B cell (primary cell): Measurements from ENCODE around the gene PTPN14. TPM values are rescaled to one million over a fixed set of nuclear protein-coding genes. Genes with fewer than 3 reads are reported as not detected.
"Not testable (repeated sequence)": the region's sequence is repeated elsewhere in the genome, so short reads cannot be mapped to it uniquely, and the experiment has no call there.

Source experiments
- ATAC-seq: fragments of 200-7000 bp; cut with Tn5 transposase; one replicate; pipeline ENCODE4 v1.10.0; 2021; ENCODE audit warnings: low read depth, mild to moderate bottlenecking, moderate number of reproducible peaks, moderate library complexity
- CTCF ChIA-PET: fragments of 350-600 bp; sonication (Branson Sonifier 250); formaldehyde crosslinking; loops from one replicate; lab custom pipeline; 2021; ENCODE audit warnings: antibody characterized with exemption, inconsistent platforms; lab: Charles Lee
- POLR2A ChIA-PET: fragments of 350-600 bp; sonication (Branson Sonifier 250); formaldehyde crosslinking; loops from one replicate; lab custom pipeline; 2021; ENCODE audit warnings: antibody characterized with exemption; lab: Charles Lee
- DNase-seq: peaks from one replicate; pipeline ENCODE4 v3.0.0; 2013
- H2AFZ ChIP-seq: 2 replicates; pipeline ENCODE4 v1.6.1; 2012; ENCODE audit warnings: mild to moderate bottlenecking, low read depth, low read length; ENCODE audit not compliant: insufficient read depth, poor library complexity, severe bottlenecking
- H3K27ac ChIP-seq, 2 donors: 1 replicate in 1 of 2; 2 replicates in 1 of 2; pipeline ENCODE4 v1.5.1; 2012 to 2013; ENCODE audit warnings: low read length in 2 of 2, mild to moderate bottlenecking in 2 of 2, moderate library complexity in 1 of 2
- H3K27me3 ChIP-seq, 4 experiments: fragments of 200-600 bp in 1 of 4; sonication (generic) in 1 of 4; replicated peaks in 1 of 4; 1 replicate in 2 of 4; 2 replicates in 2 of 4; pipeline versions ENCODE4 v1.6.1 to v1.7.0; 2013 to 2016; ENCODE audit warnings: low read length in 3 of 4, mild to moderate bottlenecking in 2 of 4, mixed read lengths in 1 of 4, moderate library complexity in 1 of 4; ENCODE audit not compliant: insufficient read depth in 4 of 4, control insufficient read depth in 3 of 4; ENCODE audit errors: control extremely low read depth in 1 of 4
- H3K36me3 ChIP-seq, 2 experiments: replicated peaks in 1 of 2; 1 replicate in 1 of 2; 2 replicates in 1 of 2; pipeline versions ENCODE4 v1.6.1 to v1.7.1; 2013; ENCODE audit warnings: low read length in 1 of 2; ENCODE audit not compliant: insufficient read depth in 2 of 2, control insufficient read depth in 1 of 2; ENCODE audit errors: control extremely low read depth in 1 of 2, extremely low read depth in 1 of 2
- H3K4me1 ChIP-seq, 2 donors: fragments of 200-600 bp in 1 of 2; sonication (generic) in 1 of 2; 1 replicate in 1 of 2; 2 replicates in 1 of 2; pipeline versions ENCODE4 v1.5.1 to v1.6.1; 2013 to 2017; ENCODE audit warnings: low read length in 2 of 2; ENCODE audit not compliant: control insufficient read depth in 2 of 2, insufficient read depth in 2 of 2
- H3K4me2 ChIP-seq: replicated peaks from 2 replicates; pipeline ENCODE3; 2012; ENCODE audit warnings: mild to moderate bottlenecking, low read depth, low read length; ENCODE audit not compliant: poor library complexity, severe bottlenecking
- H3K4me3 ChIP-seq, 5 experiments: fragments of 200-600 bp in 1 of 5; sonication (generic) in 1 of 5; 1 replicate in 3 of 5; 2 replicates in 2 of 5; pipeline versions ENCODE4 v1.5.1 to v1.7.0; 2011 to 2016; ENCODE audit warnings: low read length in 4 of 5, mild to moderate bottlenecking in 4 of 5, low read depth in 2 of 5, control low read depth in 1 of 5, moderate library complexity in 1 of 5; ENCODE audit not compliant: insufficient read depth in 1 of 5; ENCODE audit errors: control extremely low read depth in 1 of 5, extremely low read depth in 1 of 5
- H3K79me2 ChIP-seq: fragments of 200-600 bp; sonication (generic); one replicate; pipeline ENCODE4 v1.6.0; 2016; ENCODE audit warnings: low read length; ENCODE audit not compliant: control insufficient read depth, insufficient read depth
- H3K9ac ChIP-seq: fragments of 200-600 bp; sonication (generic); 2 replicates; pipeline ENCODE4 v1.6.1; 2017; ENCODE audit warnings: mild to moderate bottlenecking, low read length, moderate library complexity
- H3K9me3 ChIP-seq, 3 donors: one replicate each; pipeline versions ENCODE4 v1.6.1 to v1.7.1; 2013; ENCODE audit warnings: low read length in 2 of 3; ENCODE audit not compliant: control insufficient read depth in 2 of 3, insufficient read depth in 1 of 3; ENCODE audit errors: control extremely low read depth in 1 of 3
- H4K20me1 ChIP-seq: 2 replicates; pipeline ENCODE4 v1.6.0; 2012; ENCODE audit warnings: mild to moderate bottlenecking, low read length; ENCODE audit not compliant: insufficient read depth, control insufficient read depth, poor library complexity, severe bottlenecking
- H3K27ac Mint-ChIP-seq: one replicate; pipeline ENCODE4 v1.8.0; 2021; ENCODE audit warnings: mixed read lengths
- H3K27me3 Mint-ChIP-seq: one replicate; pipeline ENCODE4 v1.8.0; 2021; ENCODE audit warnings: mixed read lengths
- H3K4me1 Mint-ChIP-seq: one replicate; pipeline ENCODE4 v1.8.0; 2021; ENCODE audit warnings: mixed read lengths
- H3K4me3 Mint-ChIP-seq: one replicate; pipeline ENCODE4 v1.8.0; 2021; ENCODE audit warnings: mixed read lengths
- H3K9me3 Mint-ChIP-seq: one replicate; pipeline ENCODE4 v1.8.0; 2022; ENCODE audit warnings: mixed read lengths; ENCODE audit not compliant: insufficient read depth
- CTCF ChIP-seq: fragments of 200-600 bp; IDR thresholded peaks from one replicate; pipeline ENCODE4 v1.8.0; 2022; ENCODE audit warnings: antibody characterized with exemption, mild to moderate bottlenecking
- EZH2 ChIP-seq: IDR thresholded peaks from 2 replicates; pipeline ENCODE4 v1.6.1; 2012; ENCODE audit warnings: borderline replicate concordance, low read depth, mild to moderate bottlenecking, moderate library complexity, low read length; ENCODE audit not compliant: insufficient read depth, poor library complexity, severe bottlenecking
- WGBS: methylation state at CpG from one replicate; pipeline ENCODE4 v1.1.5; 2013; ENCODE audit warnings: missing lambda C conversion rate; ENCODE audit not compliant: insufficient coverage; 5-methylcytosine and 5-hydroxymethylcytosine counted together
- intact Hi-C: fragments of 100-400 bp; cut with micrococcal nuclease; formaldehyde crosslinking; loops from one replicate; pipeline ENCODE4 v1.10.0; 2022
- polyA plus RNA-seq: library from polyadenylated mRNA; depleted of rRNA; stranded (reverse); fragments of >200 nt; gene quantifications from 2 replicates; pipeline ENCODE4 v1.2.3, GENCODE V29; 2012
- total RNA-seq, 2 donors: library from RNA; stranded (reverse); fragments of 120-200 nt in 1 of 2; gene quantifications; 1 replicate in 1 of 2; 2 replicates in 1 of 2; pipeline versions ENCODE4 v1.2.3 to v1.2.4, GENCODE V29; 2013 to 2022

PTPN14 gene
- total and polyA plus RNA-seq, 2 donors (not counting 1 experiment from before 2014, with no cell fraction given), result under 0.01 TPM; not detected in 1

GRCh38 chr1:214524824-214525223 lies 26.6 kb downstream of the PTPN14 start:
- ChIA-PET CTCF (no interaction called here), POLR2A (no interaction called here)
- ATAC-seq (no peak), DNase-seq (no peak)
- no peak overlapping the region for H3K27ac Mint-ChIP-seq
- Histone ChIP-seq H3K27me3 (no peaks in the 10 kb centered on the region), H3K9me3 (no peaks in the 10 kb centered on the region), H3K36me3 (no peaks in the 10 kb centered on the region), H3K27ac (no peak overlapping the region), H4K20me1 (no peaks in the 10 kb centered on the region), H3K9ac (no peak overlapping the region), H3K4me3 (no peak overlapping the region), H3K79me2 (no peaks in the 10 kb centered on the region), H3K4me2 (no peak overlapping the region), H3K4me1 (peaks cover 0 to 3% of the 10 kb centered on the region in 2 donors), H2AFZ (no peak overlapping the region)
- H3K27me3 Mint-ChIP-seq, result peaks cover 15% of the 10 kb centered on the region
- H3K9me3 Mint-ChIP-seq, result no peaks in the 10 kb centered on the region
- no peak overlapping the region for H3K4me3 Mint-ChIP-seq
- peaks cover 7% of the 10 kb centered on the region for H3K4me1 Mint-ChIP-seq
- WGBS, result no CpG with 5 or more reads among the region's 2 CpGs
- intact Hi-C loops, result no loop called here
- no peak for TF ChIP-seq EZH2
- TF ChIP-seq CTCF, result no peak

GRCh38 chr1:214523124-214523824 lies 28.1 kb downstream of the PTPN14 start:
- no peaks in the 10 kb centered on the region for H3K36me3 ChIP-seq
- 97% methylated on average over 5 of the region's 8 CpGs for WGBS
- no peaks in the 10 kb centered on the region for H3K9me3 ChIP-seq
- Mint-ChIP-seq H3K4me3 (no peak overlapping the region), H3K4me1 (peaks cover 7% of the 10 kb centered on the region), H3K27me3 (peaks cover 10% of the 10 kb centered on the region), H3K9me3 (no peaks in the 10 kb centered on the region), H3K27ac (no peak overlapping the region)
- H3K9ac ChIP-seq, result no peak overlapping the region
- H3K4me1 ChIP-seq, result peaks cover 0 to 3% of the 10 kb centered on the region in 2 donors
- no peak overlapping the region for H2AFZ ChIP-seq
- ATAC-seq (no peak), DNase-seq (no peak)
- H3K79me2 ChIP-seq, result no peaks in the 10 kb centered on the region
- POLR2A ChIA-PET, result no interaction called here
- intact Hi-C loops, result no loop called here
- TF ChIP-seq CTCF, result no peak
- TF ChIP-seq EZH2, result no peak
- no peaks in the 10 kb centered on the region for H3K27me3 ChIP-seq
- H3K4me2 ChIP-seq, result no peak overlapping the region
- CTCF ChIA-PET, result no interaction called here
- H3K4me3 ChIP-seq, result no peak overlapping the region
- H3K27ac ChIP-seq, result no peak overlapping the region
- H4K20me1 ChIP-seq, result no peaks in the 10 kb centered on the region

- H3K36me3 ChIP-seq, CTCF ChIA-PET, intact Hi-C loops, H3K79me2 ChIP-seq, H3K27ac Mint-ChIP-seq, H3K4me2 ChIP-seq, H4K20me1 ChIP-seq, H3K9ac ChIP-seq, H3K9me3 Mint-ChIP-seq, H3K4me1 ChIP-seq, POLR2A ChIA-PET, H3K27ac ChIP-seq, H3K4me3 Mint-ChIP-seq, H3K9me3 ChIP-seq, H3K4me1 Mint-ChIP-seq, H3K27me3 ChIP-seq, H2AFZ ChIP-seq, DNase-seq, H3K4me3 ChIP-seq, ATAC-seq: not testable (repeated sequence)
- 100% methylated on average over 2 of the region's 9 CpGs for WGBS
- peaks cover 17% of the 10 kb centered on the region for H3K27me3 Mint-ChIP-seq
These were observed 29.9 kb downstream of the PTPN14 start for GRCh38 chr1:214521458-214521857.
